Mucosa of descending colon (tissue), 3 donors: Measurements from ENCODE around the gene LCN15. TPM values are rescaled to one million over a fixed set of nuclear protein-coding genes. Genes with fewer than 3 reads are reported as not detected.
"Not testable (repeated sequence)": the region's sequence is repeated elsewhere in the genome, so short reads cannot be mapped to it uniquely, and the experiment has no call there.

Experiments used
- ATAC-seq: fragments of 200-7000 bp; cut with Tn5 transposase; one replicate; pipeline ENCODE4 v1.9.1; 2020; ENCODE audit warnings: mild to moderate bottlenecking, moderate library complexity
- DNase-seq, 3 donors: peaks; one replicate each; pipeline ENCODE4 v3.0.0-alpha.2; 2020
- H3K36me3 ChIP-seq: fragments of 200-600 bp; one replicate; pipeline ENCODE4 v1.8.0; 2021; ENCODE audit warnings: low read depth, mild to moderate bottlenecking
- H3K4me1 ChIP-seq: fragments of 200-600 bp; one replicate; pipeline ENCODE4 v1.8.0; 2021; ENCODE audit warnings: low read depth, mild to moderate bottlenecking
- H3K4me3 ChIP-seq: fragments of 200-600 bp; one replicate; pipeline ENCODE4 v1.8.0; 2021; ENCODE audit warnings: mild to moderate bottlenecking
- H3K9me3 ChIP-seq: fragments of 200-600 bp; one replicate; pipeline ENCODE4 v1.8.0; 2021; ENCODE audit warnings: mild to moderate bottlenecking
- CTCF ChIP-seq: fragments of 200-600 bp; IDR thresholded peaks from one replicate; pipeline ENCODE4 v1.8.0; 2022; ENCODE audit warnings: antibody characterized with exemption, mild to moderate bottlenecking
- intact Hi-C, 2 donors: fragments of 100-400 bp; cut with DNase I in 1 of 2; cut with micrococcal nuclease in 1 of 2; formaldehyde crosslinking; loops; one replicate each; pipeline versions ENCODE4 v1.11.0 to v1.11.1; 2022; cut with DNase I, micrococcal nuclease
- total RNA-seq, 3 donors: library from RNA; stranded (reverse); fragmentation: NEBNext Ultra II Directional in 2 of 3; extraction: Animal tissue kit (Norgen Biotek cat#: 25700) in 2 of 3; gene quantifications; one replicate each; pipeline versions ENCODE4 v1.2.1 to v1.2.4, GENCODE V29; 2021 to 2023
- donor health status: DM: no; HTN: no; CAD: no; lungs with moderate emphysema.
- donor health status: DM: no; HTN: no; CAD: no.
- donor health status: DM: no; HTN: yes; CAD: no.

The LCN15 gene
- total RNA-seq, 3 donors from 2014 or later = 1.6 to 17.2 (median 3.7) TPM

DNA sequence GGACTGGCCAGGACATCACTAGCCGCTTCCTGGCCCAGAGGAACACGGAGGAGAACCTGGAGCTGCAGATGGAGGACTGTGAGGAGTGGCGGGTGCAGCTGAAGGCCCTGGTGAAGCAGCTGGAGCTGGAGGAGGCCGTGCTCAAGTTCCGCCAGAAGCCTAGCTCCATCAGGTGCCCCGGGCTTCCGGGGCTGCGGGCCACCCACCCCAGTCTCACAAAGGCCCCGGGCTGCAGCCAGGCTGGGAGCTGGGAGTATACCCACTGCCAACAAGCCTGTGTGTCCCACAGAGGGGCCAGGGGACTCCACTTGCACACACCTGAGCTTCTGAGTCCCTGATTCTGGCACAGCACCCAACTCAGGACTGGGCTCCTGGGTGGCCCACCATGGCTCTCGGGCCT, 41.7 kb upstream of the LCN15 start:
- peak in 1 of 3 donors; percentile 49 for DNase-seq
- no peak for TF ChIP-seq CTCF
- intact Hi-C loops = no loop called here
- ATAC-seq = no peak
- Histone ChIP-seq H3K9me3 (no peaks in the 10 kb centered on the region), H3K4me1 (peaks cover 33% of the 10 kb centered on the region), H3K36me3 (peaks cover 2% of the 10 kb centered on the region), H3K4me3 (no peak overlapping the region)

GRCh38 chr9:136805207-136805740, 41.0 kb upstream of the LCN15 start:
- Histone ChIP-seq H3K9me3 (no peaks in the 10 kb centered on the region), H3K4me1 (peaks cover 37% of the 10 kb centered on the region), H3K36me3 (no peaks in the 10 kb centered on the region), H3K4me3 (no peak overlapping the region)
- intact Hi-C loops = no loop called here
- ATAC-seq (no peak), DNase-seq (peak in 1 of 3 donors; percentile 46)
- TF ChIP-seq CTCF = no peak

DNA sequence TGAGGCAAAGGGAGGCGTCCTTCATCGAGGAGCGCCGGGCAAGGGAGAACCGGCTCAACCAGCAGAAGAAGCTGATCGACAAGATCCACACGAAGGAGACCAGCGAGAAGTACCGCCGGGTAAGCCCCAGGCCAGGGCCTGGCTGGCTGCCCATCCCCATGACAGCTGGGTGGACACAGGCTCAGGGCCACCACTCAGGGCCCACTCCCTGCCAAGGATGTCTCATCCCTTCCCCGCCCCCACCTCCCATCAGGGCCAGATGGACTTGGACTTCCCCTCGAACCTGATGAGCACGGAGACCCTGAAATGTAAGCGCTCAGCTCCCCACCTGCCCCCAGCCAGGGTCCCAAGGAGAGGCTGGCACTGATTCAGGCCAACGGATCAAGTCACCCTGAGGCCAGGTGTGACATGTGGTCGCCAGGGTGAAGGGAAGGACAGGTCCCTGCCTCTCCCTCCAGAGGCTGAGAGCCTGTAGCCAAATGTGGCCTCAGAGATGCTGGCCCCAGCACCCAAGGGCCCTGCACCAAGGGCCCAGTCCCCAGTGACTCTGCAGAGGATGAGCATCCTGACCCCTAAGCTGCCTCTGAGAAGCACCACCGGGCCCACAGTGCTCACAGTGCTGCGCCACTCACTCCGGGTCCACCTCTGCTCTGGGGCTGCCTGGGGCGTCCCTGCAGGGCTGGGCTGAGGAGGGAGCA, 40.3 kb upstream of the LCN15 start:
- TF ChIP-seq CTCF = no peak
- no peak for ATAC-seq
- intact Hi-C loops = no loop called here
- Histone ChIP-seq H3K4me3 (no peak overlapping the region), H3K36me3 (no peaks in the 10 kb centered on the region), H3K9me3 (no peaks in the 10 kb centered on the region), H3K4me1 (peaks cover 36% of the 10 kb centered on the region)
- peak in 1 of 3 donors; percentile 41 for DNase-seq

GRCh38 chr9:136803551-136804508, 39.5 kb upstream of the LCN15 start:
- TF ChIP-seq CTCF = no peak
- H3K36me3 ChIP-seq = no peaks in the 10 kb centered on the region
- no peak for ATAC-seq
- no peaks in the 10 kb centered on the region for H3K9me3 ChIP-seq
- no peak overlapping the region for H3K4me3 ChIP-seq
- peaks cover 37% of the 10 kb centered on the region for H3K4me1 ChIP-seq
- peak in 1 of 3 donors; percentile 48 for DNase-seq
- intact Hi-C loops = no loop called here

DNA sequence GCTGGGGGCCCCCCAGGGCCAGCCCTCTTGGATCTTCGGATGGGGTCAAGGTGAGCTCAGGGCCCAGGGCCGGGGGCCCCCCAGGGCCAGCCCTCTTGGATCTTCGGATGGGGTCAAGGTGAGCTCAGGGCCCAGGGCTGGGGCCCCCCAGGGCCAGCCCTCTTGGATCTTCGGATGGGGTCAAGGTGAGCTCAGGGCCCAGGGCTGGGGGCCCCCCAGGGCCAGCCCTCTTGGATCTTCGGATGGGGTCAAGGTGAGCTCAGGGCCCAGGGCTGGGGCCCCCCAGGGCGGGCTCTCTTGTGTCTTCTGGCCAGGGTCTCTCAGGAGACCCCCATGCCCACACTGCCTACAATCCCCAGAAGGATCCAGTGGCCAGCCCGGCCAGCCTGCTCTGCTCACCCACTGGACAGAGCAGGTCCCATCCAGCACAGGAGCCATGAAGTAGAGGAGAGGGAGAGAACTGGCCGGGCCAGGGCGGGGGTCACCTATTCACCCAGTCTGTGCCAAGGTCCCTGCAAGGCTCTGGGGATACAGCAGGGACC, 38.8 kb upstream of the LCN15 start:
- H3K4me1 ChIP-seq = peaks cover 43% of the 10 kb centered on the region
- intact Hi-C loops, ATAC-seq, H3K9me3 ChIP-seq, DNase-seq, H3K36me3 ChIP-seq, H3K4me3 ChIP-seq: not testable (repeated sequence)
